Natural killer cell (primary cell): ENCODE results near the gene ILKAP. TPM values are rescaled to one million over a fixed set of nuclear protein-coding genes. Genes with fewer than 3 reads are reported as not detected.

Source experiments
- ATAC-seq, 3 donors: fragments of 150-1000 bp in 2 of 3; fragments of 200-7000 bp in 1 of 3; cut with Tn5 transposase; 1 replicate in 1 of 3; 2 replicates in 2 of 3; pipeline ENCODE4 v1.10.0; 2021; ENCODE audit warnings: mild to moderate bottlenecking in 2 of 3, moderate library complexity in 2 of 3
- DNase-seq, 2 donors: peaks; one replicate each; pipeline versions ENCODE4 v3.0.0 to v3.0.0-alpha.2; 2013 to 2021; ENCODE audit warnings: mixed read lengths in 1 of 2
- H3K27ac ChIP-seq: one replicate; pipeline ENCODE4 v1.5.1; 2013; ENCODE audit warnings: mild to moderate bottlenecking, low read length
- H3K27me3 ChIP-seq: one replicate; pipeline ENCODE4 v1.6.1; 2013; ENCODE audit warnings: low read length; ENCODE audit not compliant: control insufficient read depth, insufficient read depth
- H3K36me3 ChIP-seq: one replicate; pipeline ENCODE4 v1.6.1; 2013; ENCODE audit warnings: low read length; ENCODE audit not compliant: control insufficient read depth, insufficient read depth
- H3K4me1 ChIP-seq: one replicate; pipeline ENCODE4 v1.6.1; 2013; ENCODE audit warnings: low read length; ENCODE audit not compliant: control insufficient read depth, insufficient read depth
- H3K4me3 ChIP-seq: one replicate; pipeline ENCODE4 v1.5.1; 2013; ENCODE audit warnings: low read length
- H3K9me3 ChIP-seq: one replicate; pipeline ENCODE4 v1.6.1; 2013; ENCODE audit warnings: low read length; ENCODE audit not compliant: control insufficient read depth, insufficient read depth
- H3K27ac Mint-ChIP-seq, 2 donors: one replicate each; pipeline ENCODE4 v1.8.0; 2022; ENCODE audit warnings: mild to moderate bottlenecking in 2 of 2, mixed read lengths in 2 of 2, moderate library complexity in 1 of 2
- H3K27me3 Mint-ChIP-seq, 2 donors: one replicate each; pipeline ENCODE4 v1.8.0; 2022; ENCODE audit warnings: low read depth in 2 of 2, mixed read lengths in 2 of 2
- H3K36me3 Mint-ChIP-seq: one replicate; pipeline ENCODE4 v1.8.0; 2022; ENCODE audit warnings: mixed read lengths
- H3K4me1 Mint-ChIP-seq, 2 donors: one replicate each; pipeline ENCODE4 v1.8.0; 2022; ENCODE audit warnings: mixed read lengths in 2 of 2
- H3K4me3 Mint-ChIP-seq: one replicate; pipeline ENCODE4 v1.8.0; 2022; ENCODE audit warnings: mild to moderate bottlenecking, moderate library complexity, mixed read lengths
- H3K9me3 Mint-ChIP-seq, 2 donors: one replicate each; pipeline ENCODE4 v1.8.0; 2022; ENCODE audit warnings: mixed read lengths in 2 of 2
- CTCF ChIP-seq: fragments of 200-600 bp; IDR thresholded peaks from one replicate; pipeline ENCODE4 v1.8.0; 2022; ENCODE audit warnings: antibody characterized with exemption
- WGBS: methylation state at CpG from one replicate; pipeline ENCODE4 v1.1.7; 2013; ENCODE audit warnings: missing lambda C conversion rate; ENCODE audit not compliant: insufficient coverage; 5-methylcytosine and 5-hydroxymethylcytosine counted together
- intact Hi-C: fragments of 100-400 bp; cut with micrococcal nuclease; formaldehyde crosslinking; loops from one replicate; pipeline ENCODE4 v1.14.2; 2022
- total RNA-seq, 4 donors: library from RNA; stranded (reverse); fragments of 120-200 nt in 1 of 4; gene quantifications; one replicate each; pipeline versions ENCODE4 v1.2.3 to v1.2.4, GENCODE V29; 2013 to 2022

Gene ILKAP
- total RNA-seq, 3 donors from 2014 or later (not counting 1 experiment from before 2014, with no cell fraction given), result 146 to 200 (median 183) TPM

GRCh38 chr2:238164906-238165287 lies 38.6 kb downstream of the ILKAP start:
- Histone ChIP-seq H3K36me3 (peaks cover 17% of the 10 kb centered on the region), H3K4me3 (no peak overlapping the region), H3K27me3 (peaks cover 3% of the 10 kb centered on the region), H3K9me3 (no peaks in the 10 kb centered on the region), H3K4me1 (peaks cover 10% of the 10 kb centered on the region), H3K27ac (no peak overlapping the region)
- Mint-ChIP-seq H3K4me3 (peak overlapping the region; percentile 69), H3K27me3 (peaks cover 0 to 5% of the 10 kb centered on the region in 2 donors), H3K27ac (no peak overlapping the region), H3K9me3 (no peaks in the 10 kb centered on the region), H3K36me3 (no peaks in the 10 kb centered on the region), H3K4me1 (peaks cover 17 to 19% of the 10 kb centered on the region in 2 donors)
- no peak for TF ChIP-seq CTCF
- 94% methylated on average over 8 of the region's 8 CpGs for WGBS
- DNase-seq (no peak), ATAC-seq (no peak)
- intact Hi-C loops, result loop anchor here (5.0 kb wide), 1 partner anchor 37 kb away; the partner anchor contains the start of gene ILKAP

GRCh38 chr2:238163481-238164198 lies 39.9 kb downstream of the ILKAP start:
- Mint-ChIP-seq H3K4me1 (peaks cover 13 to 21% of the 10 kb centered on the region in 2 donors), H3K9me3 (no peaks in the 10 kb centered on the region), H3K4me3 (no peak overlapping the region), H3K27me3 (peaks cover 0 to 12% of the 10 kb centered on the region in 2 donors), H3K27ac (no peak overlapping the region), H3K36me3 (no peaks in the 10 kb centered on the region)
- no peak for TF ChIP-seq CTCF
- no peak for DNase-seq
- Histone ChIP-seq H3K4me1 (peaks cover 16% of the 10 kb centered on the region), H3K27me3 (peaks cover 9% of the 10 kb centered on the region), H3K9me3 (no peaks in the 10 kb centered on the region), H3K36me3 (peaks cover 7% of the 10 kb centered on the region), H3K4me3 (no peak overlapping the region), H3K27ac (no peak overlapping the region)
- peak in 1 of 3 donors; percentile 31 for ATAC-seq
- intact Hi-C loops, result no loop called here
- 5% methylated on average over 95 of the region's 95 CpGs for WGBS

- H3K4me1 Mint-ChIP-seq, result peaks cover 7 to 21% of the 10 kb centered on the region in 2 donors
- no peak for TF ChIP-seq CTCF
- H3K9me3 Mint-ChIP-seq, result no peaks in the 10 kb centered on the region
- H3K27ac ChIP-seq, result no peak overlapping the region
- DNase-seq (no peak), ATAC-seq (no peak)
- intact Hi-C loops, result no loop called here
- WGBS, result 69% methylated on average over 15 of the region's 15 CpGs
- H3K36me3 ChIP-seq, result peaks cover 2% of the 10 kb centered on the region
- H3K4me3 Mint-ChIP-seq, result no peak overlapping the region
- peaks cover 22% of the 10 kb centered on the region for H3K4me1 ChIP-seq
- no peaks in the 10 kb centered on the region for H3K9me3 ChIP-seq
- H3K27me3 ChIP-seq, result peaks cover 11% of the 10 kb centered on the region
- no peak overlapping the region for H3K4me3 ChIP-seq
- no peak overlapping the region for H3K27ac Mint-ChIP-seq
- H3K36me3 Mint-ChIP-seq, result no peaks in the 10 kb centered on the region
- peaks cover 0 to 12% of the 10 kb centered on the region in 2 donors for H3K27me3 Mint-ChIP-seq
Observed at GRCh38 chr2:238162846-238163441, 40.6 kb downstream of the ILKAP start.
